ENCODE data around the gene FBP2. TPM values are rescaled to one million over a fixed set of nuclear protein-coding genes. Genes with fewer than 3 reads are reported as not detected.
A peak's percentile ranks its signal among the peaks of the same experiment; 100 is the strongest.

The FBP2 gene
- total RNA-seq, 1 donor from 2014 or later, result not detected

DNA sequence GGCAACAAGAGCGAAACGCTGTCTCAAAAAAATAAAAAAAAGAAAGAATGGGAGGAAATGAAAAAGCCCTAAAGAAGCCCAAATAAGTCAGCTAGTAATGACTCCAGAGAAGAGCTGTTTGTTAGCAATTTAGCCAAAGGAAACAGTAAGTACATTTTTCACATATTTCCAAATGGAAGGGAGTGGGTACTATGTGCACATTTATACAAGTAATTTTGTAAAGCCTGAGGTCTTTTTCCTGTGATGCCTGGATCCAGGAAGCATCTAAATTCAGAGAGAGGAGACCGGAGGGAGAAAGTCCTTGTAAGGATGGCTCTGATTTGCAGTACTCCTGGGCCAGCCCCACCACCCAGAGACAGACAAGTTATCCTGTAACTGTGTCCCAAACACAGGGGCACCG lies 31.0 kb upstream of the FBP2 start:
- DNase-seq (ENCODE audit: low spot score), result no peak
- Mint-ChIP-seq H3K9me3 (no peaks in the 10 kb centered on the region), H3K4me3 (ENCODE audit: low read depth) (no peak overlapping the region), H3K27me3 (ENCODE audit: low read depth) (peaks cover 8% of the 10 kb centered on the region), H3K27ac (no peak overlapping the region), H3K36me3 (ENCODE audit: low read depth) (no peaks in the 10 kb centered on the region), H3K4me1 (ENCODE audit: low read depth) (no peaks in the 10 kb centered on the region)
- intact Hi-C loops (cut with micrococcal nuclease), result no loop called here

DNA sequence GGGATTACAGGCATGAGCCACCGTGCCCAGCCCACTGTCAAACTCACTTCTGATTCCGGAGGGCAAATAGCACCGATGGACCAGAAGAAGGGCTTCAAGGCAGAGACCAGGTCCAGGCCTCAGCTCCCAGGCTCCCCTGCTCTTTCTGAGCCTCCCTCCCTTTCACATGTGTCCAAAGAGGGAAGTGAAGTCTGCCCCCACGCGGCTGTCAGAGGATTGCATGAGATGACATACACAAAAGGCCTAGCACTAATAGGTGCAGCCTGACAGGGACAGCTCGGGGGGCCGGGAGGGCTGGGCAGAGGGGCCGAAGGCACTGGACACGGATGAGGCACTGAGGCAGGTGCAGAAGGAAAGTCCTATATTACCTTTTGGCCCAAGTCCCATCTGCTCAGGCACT lies 29.6 kb upstream of the FBP2 start:
- no peak overlapping the region for H3K4me3 Mint-ChIP-seq (ENCODE audit: low read depth)
- peaks cover 8% of the 10 kb centered on the region for H3K27me3 Mint-ChIP-seq (ENCODE audit: low read depth)
- H3K4me1 Mint-ChIP-seq (ENCODE audit: low read depth), result no peaks in the 10 kb centered on the region
- H3K27ac Mint-ChIP-seq, result no peak overlapping the region
- H3K36me3 Mint-ChIP-seq (ENCODE audit: low read depth), result no peaks in the 10 kb centered on the region
- H3K9me3 Mint-ChIP-seq, result no peaks in the 10 kb centered on the region
- no peak for DNase-seq (ENCODE audit: low spot score)
- intact Hi-C loops (cut with micrococcal nuclease), result no loop called here

DNA sequence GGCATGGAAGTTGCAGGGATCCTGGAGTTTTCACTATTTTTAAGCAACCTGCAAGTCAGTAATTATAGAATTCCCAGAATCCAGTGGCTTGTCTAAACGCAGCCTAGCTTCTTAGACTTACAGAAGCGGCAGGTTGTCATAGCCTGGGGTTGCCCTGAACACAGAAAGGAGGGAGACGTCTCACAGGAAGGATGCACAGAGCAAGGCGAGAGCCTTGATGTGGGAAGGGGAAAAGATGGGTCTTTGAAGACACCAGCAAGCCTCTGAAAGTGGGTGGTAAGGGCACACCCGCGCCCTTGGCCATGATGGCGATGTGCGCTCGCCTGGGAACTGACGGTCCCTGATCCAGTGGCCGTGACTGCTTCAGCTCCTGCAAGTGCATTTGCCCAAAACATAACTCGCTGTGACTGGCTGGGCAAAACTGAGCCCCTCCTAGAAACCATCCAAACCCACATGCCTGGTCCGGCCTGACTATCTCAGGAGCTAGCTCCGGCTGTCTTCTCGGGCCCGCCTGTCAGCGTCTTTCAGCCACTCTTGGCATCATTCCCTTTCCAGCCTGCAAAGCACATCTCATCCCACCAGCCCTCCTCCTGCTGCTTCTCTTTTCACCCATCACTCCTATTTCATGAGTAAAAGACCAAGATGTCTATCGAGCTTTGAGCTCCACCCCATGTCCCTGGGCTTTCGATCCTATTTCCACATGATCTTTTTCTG lies 28.6 kb upstream of the FBP2 start:
- H3K4me1 Mint-ChIP-seq (ENCODE audit: low read depth), result no peaks in the 10 kb centered on the region

DNA sequence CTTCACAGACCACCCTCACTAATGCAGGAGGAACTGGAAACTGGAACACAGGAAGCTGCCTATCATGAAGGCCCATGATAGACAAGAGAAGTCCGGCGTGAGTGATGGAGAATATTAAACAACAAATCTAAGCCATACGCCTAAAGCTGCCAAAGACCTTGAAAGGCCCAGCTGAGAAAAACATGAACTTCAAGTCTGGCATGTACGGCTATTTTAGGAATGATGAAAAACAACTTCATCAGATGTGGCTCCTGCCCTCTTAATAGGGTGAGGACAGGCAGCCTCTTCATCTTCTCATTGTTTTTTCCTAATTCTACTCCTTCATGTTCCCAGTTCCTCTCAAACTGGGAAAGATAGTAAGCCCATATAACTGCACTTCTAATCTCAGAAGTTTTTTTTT lies 25.4 kb upstream of the FBP2 start:
- peaks cover 14% of the 10 kb centered on the region for H3K27me3 Mint-ChIP-seq (ENCODE audit: low read depth)
- no peaks in the 10 kb centered on the region for H3K36me3 Mint-ChIP-seq (ENCODE audit: low read depth)
- H3K4me1 Mint-ChIP-seq (ENCODE audit: low read depth), result no peaks in the 10 kb centered on the region
- DNase-seq (ENCODE audit: low spot score), result no peak
- H3K27ac Mint-ChIP-seq, result no peak overlapping the region
- no peak overlapping the region for H3K4me3 Mint-ChIP-seq (ENCODE audit: low read depth)
- intact Hi-C loops (cut with micrococcal nuclease), result no loop called here
- H3K9me3 Mint-ChIP-seq, result no peaks in the 10 kb centered on the region

More for the DNA sequence above, 28.6 kb upstream of the FBP2 start:
- no peak overlapping the region for H3K4me3 Mint-ChIP-seq (ENCODE audit: low read depth)
- peaks cover 11% of the 10 kb centered on the region for H3K27me3 Mint-ChIP-seq (ENCODE audit: low read depth)
- H3K9me3 Mint-ChIP-seq, result no peaks in the 10 kb centered on the region
- intact Hi-C loops (cut with micrococcal nuclease), result no loop called here
- no peaks in the 10 kb centered on the region for H3K36me3 Mint-ChIP-seq (ENCODE audit: low read depth)
- no peak for DNase-seq (ENCODE audit: low spot score)
- H3K27ac Mint-ChIP-seq, result no peak overlapping the region

DNA sequence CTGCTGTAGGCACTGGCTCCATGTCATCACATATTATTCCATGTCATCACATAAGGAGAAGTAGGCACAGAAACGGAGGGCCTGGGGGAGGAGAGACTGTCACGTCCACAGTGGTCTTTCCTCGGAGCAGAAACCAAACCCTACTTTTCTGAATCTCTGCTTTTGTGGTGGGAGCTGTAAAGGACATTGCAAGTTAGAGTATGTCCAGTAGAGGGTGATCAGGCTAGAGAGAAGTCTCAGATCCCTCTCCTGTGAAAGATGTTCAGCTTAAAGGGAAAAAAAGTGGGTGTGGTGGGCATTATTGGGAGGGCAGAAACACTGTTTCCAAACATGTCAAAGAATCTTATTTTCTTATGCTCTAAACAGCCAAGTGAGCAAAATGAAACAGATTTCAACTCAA lies 19.4 kb upstream of the FBP2 start:
- no peak overlapping the region for H3K4me3 Mint-ChIP-seq (ENCODE audit: low read depth)
- no peaks in the 10 kb centered on the region for H3K9me3 Mint-ChIP-seq
- no peak overlapping the region for H3K27ac Mint-ChIP-seq
- no peaks in the 10 kb centered on the region for H3K36me3 Mint-ChIP-seq (ENCODE audit: low read depth)
- intact Hi-C loops (cut with micrococcal nuclease), result no loop called here
- DNase-seq (ENCODE audit: low spot score), result no peak
- H3K4me1 Mint-ChIP-seq (ENCODE audit: low read depth), result peaks cover 4% of the 10 kb centered on the region
- peaks cover 32% of the 10 kb centered on the region for H3K27me3 Mint-ChIP-seq (ENCODE audit: low read depth)

DNA sequence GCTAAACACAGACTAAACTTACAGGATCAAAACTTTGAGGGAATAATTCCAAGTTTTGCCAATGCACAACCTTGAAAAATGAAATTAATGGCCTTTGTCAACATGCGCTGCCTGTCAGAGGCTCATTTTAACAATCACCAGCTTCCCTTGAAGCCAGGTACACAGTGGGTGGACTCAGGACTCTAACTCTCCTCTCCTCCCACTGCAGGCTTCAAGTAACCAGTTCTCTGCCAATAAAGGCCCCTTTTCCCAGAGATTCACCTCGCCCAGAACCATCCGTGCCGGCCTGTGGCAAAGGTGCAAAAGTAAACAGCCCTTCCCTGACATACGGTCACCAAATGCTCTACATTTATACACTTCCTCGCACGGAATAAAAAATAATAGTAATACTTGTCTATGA lies 18.4 kb upstream of the FBP2 start:
- no peaks in the 10 kb centered on the region for H3K9me3 Mint-ChIP-seq
- peaks cover 35% of the 10 kb centered on the region for H3K27me3 Mint-ChIP-seq (ENCODE audit: low read depth)
- H3K4me1 Mint-ChIP-seq (ENCODE audit: low read depth), result peaks cover 4% of the 10 kb centered on the region
- H3K27ac Mint-ChIP-seq, result no peak overlapping the region
- no peaks in the 10 kb centered on the region for H3K36me3 Mint-ChIP-seq (ENCODE audit: low read depth)
- no peak overlapping the region for H3K4me3 Mint-ChIP-seq (ENCODE audit: low read depth)
- intact Hi-C loops (cut with micrococcal nuclease), result no loop called here
- DNase-seq (ENCODE audit: low spot score), result no peak

DNA sequence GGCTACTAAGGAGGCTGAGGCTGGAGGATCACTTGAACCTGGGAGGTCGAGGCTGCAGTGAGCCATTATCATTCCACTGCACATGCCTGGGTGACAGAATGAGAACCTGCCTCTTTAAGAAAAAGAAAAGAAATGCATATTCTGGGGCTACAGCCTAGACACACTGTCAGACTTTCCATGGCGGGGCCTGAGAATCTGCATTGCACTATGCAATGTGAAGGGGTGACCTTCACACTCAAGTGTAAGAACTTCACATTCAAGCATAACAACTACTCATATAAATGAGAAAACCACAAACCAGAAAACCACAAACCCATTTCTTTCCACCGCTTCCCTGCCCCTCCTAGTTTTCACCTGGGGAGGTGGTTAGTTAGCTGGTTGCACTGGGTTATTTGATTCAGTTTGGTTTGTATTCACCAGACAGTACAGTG lies 18.0 kb upstream of the FBP2 start:
- Mint-ChIP-seq H3K36me3 (ENCODE audit: low read depth) (no peaks in the 10 kb centered on the region), H3K27ac (no peak overlapping the region)

DNA sequence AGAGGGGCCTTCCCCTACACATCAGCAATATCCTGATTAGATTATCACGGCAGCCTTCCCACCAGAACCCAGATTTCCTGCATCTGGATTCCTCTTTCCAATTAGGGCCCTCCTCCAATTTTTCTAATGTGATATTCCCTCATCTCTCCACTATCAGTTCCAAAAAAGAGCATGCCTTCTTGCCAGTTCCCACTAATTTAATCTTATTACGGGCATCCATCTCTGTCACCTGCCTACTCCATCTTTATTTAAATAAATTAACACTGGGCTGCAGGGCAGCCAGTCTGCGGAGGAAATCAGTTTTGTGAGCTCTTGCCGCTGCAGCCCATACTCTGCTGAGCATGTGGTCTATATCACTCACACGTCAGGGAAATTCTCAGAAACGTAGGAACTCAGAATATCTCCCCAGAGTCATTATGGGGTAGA lies 16.6 kb upstream of the FBP2 start:
- intact Hi-C loops (cut with micrococcal nuclease), result no loop called here
- no peak for DNase-seq (ENCODE audit: low spot score)
- H3K27me3 Mint-ChIP-seq (ENCODE audit: low read depth), result peaks cover 46% of the 10 kb centered on the region
- H3K9me3 Mint-ChIP-seq, result no peaks in the 10 kb centered on the region
- H3K4me1 Mint-ChIP-seq (ENCODE audit: low read depth), result peaks cover 4% of the 10 kb centered on the region
- no peak overlapping the region for H3K27ac Mint-ChIP-seq
- H3K4me3 Mint-ChIP-seq (ENCODE audit: low read depth), result no peak overlapping the region
- H3K36me3 Mint-ChIP-seq (ENCODE audit: low read depth), result no peaks in the 10 kb centered on the region

More for the DNA sequence above, 18.0 kb upstream of the FBP2 start:
- Mint-ChIP-seq H3K27me3 (ENCODE audit: low read depth) (peaks cover 38% of the 10 kb centered on the region), H3K4me1 (ENCODE audit: low read depth) (peaks cover 4% of the 10 kb centered on the region), H3K9me3 (no peaks in the 10 kb centered on the region), H3K4me3 (ENCODE audit: low read depth) (no peak overlapping the region)
- intact Hi-C loops (cut with micrococcal nuclease), result no loop called here
- peak; percentile 14 for DNase-seq (ENCODE audit: low spot score)

DNA sequence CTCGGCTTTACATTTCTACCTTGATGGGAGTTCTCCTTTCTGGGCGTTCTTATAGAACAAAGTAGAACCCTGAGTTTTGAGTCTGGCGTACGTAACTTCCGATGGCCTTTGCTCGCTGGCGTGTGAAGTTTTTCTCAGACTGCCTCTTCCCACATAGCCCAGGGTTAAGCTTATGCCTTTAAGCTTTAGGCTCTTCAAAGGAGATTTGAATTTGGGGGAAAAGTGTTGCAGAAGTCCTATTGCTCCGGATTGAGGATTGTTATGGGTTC lies 13.7 kb upstream of the FBP2 start:
- no peak overlapping the region for H3K27ac Mint-ChIP-seq
- no peak for DNase-seq (ENCODE audit: low spot score)
- H3K27me3 Mint-ChIP-seq (ENCODE audit: low read depth), result peaks cover 47% of the 10 kb centered on the region
- peaks cover 8% of the 10 kb centered on the region for H3K4me1 Mint-ChIP-seq (ENCODE audit: low read depth)
- no peaks in the 10 kb centered on the region for H3K9me3 Mint-ChIP-seq
- intact Hi-C loops (cut with micrococcal nuclease), result no loop called here
- no peak overlapping the region for H3K4me3 Mint-ChIP-seq (ENCODE audit: low read depth)
- no peaks in the 10 kb centered on the region for H3K36me3 Mint-ChIP-seq (ENCODE audit: low read depth)

DNA sequence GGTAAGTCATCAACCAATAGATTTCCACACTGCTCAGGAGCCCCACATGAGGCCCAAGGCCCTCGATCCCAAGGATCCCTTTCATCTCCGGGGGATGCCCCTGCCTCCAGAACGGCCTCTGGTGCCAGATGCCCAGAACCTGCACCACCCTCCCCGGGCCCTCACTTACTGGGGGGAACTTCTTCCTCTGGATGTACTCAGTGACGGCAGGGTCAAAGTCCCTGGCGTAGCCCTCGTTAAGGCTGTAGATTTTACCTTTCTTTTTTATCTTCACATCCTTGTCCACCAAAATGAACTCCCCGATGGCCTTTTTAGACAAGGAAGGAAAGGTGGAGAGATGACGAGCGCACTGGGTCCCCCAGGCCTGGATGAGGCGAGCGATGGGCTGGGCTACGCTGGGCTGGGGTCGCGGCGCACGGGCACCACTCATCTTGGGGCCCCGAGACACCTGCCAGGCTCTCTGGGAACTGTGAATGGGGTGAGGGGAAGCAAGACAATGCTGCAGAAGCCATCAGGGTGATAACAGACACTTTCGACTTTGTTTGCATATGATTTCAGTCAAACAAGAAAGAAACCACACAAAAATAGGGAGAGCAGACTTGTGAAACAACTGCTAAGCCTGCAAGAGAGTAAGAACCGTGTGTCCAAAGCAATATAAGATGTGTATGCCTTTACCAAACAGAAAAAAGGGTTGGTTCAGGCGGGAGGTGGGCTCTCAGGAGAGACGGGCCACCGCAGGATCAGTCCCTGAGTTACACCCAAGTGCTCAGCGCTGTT lies 13.2 kb upstream of the FBP2 start:
- Mint-ChIP-seq H3K27me3 (ENCODE audit: low read depth) (peaks cover 47% of the 10 kb centered on the region), H3K4me1 (ENCODE audit: low read depth) (peaks cover 7% of the 10 kb centered on the region), H3K9me3 (no peaks in the 10 kb centered on the region), H3K27ac (no peak overlapping the region), H3K4me3 (ENCODE audit: low read depth) (no peak overlapping the region), H3K36me3 (ENCODE audit: low read depth) (no peaks in the 10 kb centered on the region)
- intact Hi-C loops (cut with micrococcal nuclease), result no loop called here
- no peak for DNase-seq (ENCODE audit: low spot score)

DNA sequence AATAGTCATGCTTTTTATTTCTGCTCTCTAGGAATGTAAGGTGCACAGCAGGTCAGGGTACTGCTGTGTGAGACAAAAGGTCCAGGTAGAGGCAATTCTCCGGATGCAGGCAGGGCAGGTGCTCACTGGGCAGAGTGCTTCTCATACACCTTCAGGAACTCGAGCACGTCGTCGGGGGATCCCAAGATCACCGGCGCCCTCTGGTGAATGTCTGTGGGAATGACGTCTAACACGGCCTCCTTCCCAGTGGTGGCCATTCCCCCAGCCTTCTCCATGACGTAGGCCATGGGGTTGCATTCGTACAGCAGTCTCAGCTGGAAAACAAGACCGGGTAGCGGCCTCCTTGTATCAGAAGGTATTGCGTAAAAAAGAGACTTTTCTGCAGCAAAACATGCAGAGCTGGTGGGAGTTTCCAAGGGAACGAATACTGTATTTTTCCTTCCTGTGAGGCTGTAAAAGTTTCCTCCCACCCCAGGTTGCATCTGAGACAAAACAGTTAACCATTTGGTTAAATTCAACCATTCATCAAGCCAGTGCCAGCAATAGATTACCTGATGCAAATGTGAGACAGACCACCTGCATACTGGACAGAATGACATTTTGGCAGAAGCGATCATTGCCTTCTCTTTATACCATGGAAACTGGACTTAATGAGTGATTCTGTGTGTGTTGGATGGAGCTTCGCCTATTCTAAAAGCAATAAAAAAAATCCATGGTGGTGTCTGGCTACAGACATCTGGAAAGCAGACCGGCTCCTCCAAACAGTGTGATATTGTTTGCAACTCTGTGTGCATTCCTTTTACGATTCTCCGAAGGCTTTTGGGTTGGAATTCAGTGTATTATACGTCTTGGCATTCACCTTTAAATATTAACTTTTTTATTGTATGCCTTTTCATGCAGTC lies 9.9 kb upstream of the FBP2 start:
- Mint-ChIP-seq H3K4me1 (ENCODE audit: low read depth) (peaks cover 4% of the 10 kb centered on the region), H3K4me3 (ENCODE audit: low read depth) (no peak overlapping the region), H3K27ac (no peak overlapping the region), H3K9me3 (no peaks in the 10 kb centered on the region), H3K36me3 (ENCODE audit: low read depth) (no peaks in the 10 kb centered on the region), H3K27me3 (ENCODE audit: low read depth) (peaks cover 28% of the 10 kb centered on the region)
- DNase-seq (ENCODE audit: low spot score), result peak; percentile 54
- intact Hi-C loops (cut with micrococcal nuclease), result loop anchor here (2.0 kb wide), 1 partner anchor 49 kb away; the partner anchor contains the start of gene PCAT7

DNA sequence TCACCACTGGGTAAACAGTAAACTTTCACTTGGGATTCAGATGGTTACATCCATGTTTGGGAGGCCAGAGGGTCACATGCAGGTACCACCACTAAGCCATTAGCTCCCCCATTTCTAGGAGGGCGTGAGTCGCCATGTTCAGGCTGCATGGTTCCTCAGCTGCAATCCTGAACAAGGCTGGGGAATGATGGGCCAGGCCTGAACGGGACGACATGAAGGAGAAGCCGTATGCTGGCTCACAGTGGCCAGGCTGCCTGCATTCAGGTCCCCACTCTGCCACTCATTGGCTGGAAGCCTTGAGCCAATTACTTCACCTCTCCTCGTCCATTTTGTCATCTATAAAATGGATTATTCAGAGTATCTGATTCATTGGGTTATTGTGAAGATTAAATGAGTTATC lies 9.0 kb upstream of the FBP2 start:
- Mint-ChIP-seq H3K27ac (no peak overlapping the region), H3K4me3 (ENCODE audit: low read depth) (no peak overlapping the region), H3K27me3 (ENCODE audit: low read depth) (peaks cover 27% of the 10 kb centered on the region), H3K9me3 (no peaks in the 10 kb centered on the region), H3K36me3 (ENCODE audit: low read depth) (no peaks in the 10 kb centered on the region), H3K4me1 (ENCODE audit: low read depth) (peaks cover 4% of the 10 kb centered on the region)
- intact Hi-C loops (cut with micrococcal nuclease), result loop anchor here (2.0 kb wide), 1 partner anchor 48 kb away; the partner anchor contains the start of gene PCAT7
- DNase-seq (ENCODE audit: low spot score), result no peak

DNA sequence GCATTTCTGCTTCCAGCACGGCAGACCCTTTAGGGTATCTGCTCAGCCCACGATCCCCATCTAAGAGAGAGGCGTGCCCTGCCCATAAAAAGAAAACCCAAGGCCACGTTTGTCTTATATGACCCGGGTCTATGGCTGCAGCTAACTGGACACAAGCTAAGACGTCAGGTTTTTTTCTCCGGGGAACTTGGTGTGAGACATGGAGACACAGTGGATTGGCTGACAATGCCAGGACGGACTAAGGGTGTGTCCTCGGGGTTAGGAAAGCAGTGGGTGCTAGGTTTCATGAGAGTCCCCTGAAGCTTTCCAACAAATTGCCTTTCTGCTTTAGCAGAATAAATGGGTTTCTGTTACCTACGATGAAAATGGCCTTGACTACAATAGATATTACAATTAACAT lies 7.1 kb upstream of the FBP2 start:
- Mint-ChIP-seq H3K36me3 (ENCODE audit: low read depth) (no peaks in the 10 kb centered on the region), H3K27me3 (ENCODE audit: low read depth) (peaks cover 12% of the 10 kb centered on the region), H3K4me3 (ENCODE audit: low read depth) (no peak overlapping the region), H3K4me1 (ENCODE audit: low read depth) (peaks cover 4% of the 10 kb centered on the region), H3K27ac (no peak overlapping the region), H3K9me3 (no peaks in the 10 kb centered on the region)
- intact Hi-C loops (cut with micrococcal nuclease), result no loop called here
- no peak for DNase-seq (ENCODE audit: low spot score)
